IPS-18a (cell line): ENCODE results near the gene CHST9.
"Not testable (repeated sequence)": the region's sequence is repeated elsewhere in the genome, so short reads cannot be mapped to it uniquely, and the experiment has no call there.

Source experiments
- H3K27ac ChIP-seq: one replicate; pipeline ENCODE4 v1.5.1; 2013; ENCODE audit warnings: low read length
- H3K27me3 ChIP-seq: one replicate; pipeline ENCODE4 v1.6.1; 2013; ENCODE audit warnings: mild to moderate bottlenecking, low read length; ENCODE audit not compliant: control insufficient read depth, insufficient read depth
- H3K36me3 ChIP-seq: one replicate; pipeline ENCODE4 v1.6.1; 2013; ENCODE audit warnings: low read depth, low read length; ENCODE audit not compliant: control insufficient read depth
- H3K4me1 ChIP-seq: one replicate; pipeline ENCODE4 v1.6.1; 2013; ENCODE audit warnings: low read depth, low read length; ENCODE audit not compliant: control insufficient read depth
- H3K4me3 ChIP-seq: one replicate; pipeline ENCODE4 v1.5.1; 2013; ENCODE audit warnings: low read length
- H3K9ac ChIP-seq: one replicate; pipeline ENCODE4 v1.6.1; 2013; ENCODE audit warnings: mild to moderate bottlenecking, low read length, moderate library complexity
- H3K9me3 ChIP-seq: one replicate; pipeline ENCODE4 v1.6.1; 2013; ENCODE audit warnings: low read depth, low read length; ENCODE audit not compliant: control insufficient read depth

CHST9 gene

DNA sequence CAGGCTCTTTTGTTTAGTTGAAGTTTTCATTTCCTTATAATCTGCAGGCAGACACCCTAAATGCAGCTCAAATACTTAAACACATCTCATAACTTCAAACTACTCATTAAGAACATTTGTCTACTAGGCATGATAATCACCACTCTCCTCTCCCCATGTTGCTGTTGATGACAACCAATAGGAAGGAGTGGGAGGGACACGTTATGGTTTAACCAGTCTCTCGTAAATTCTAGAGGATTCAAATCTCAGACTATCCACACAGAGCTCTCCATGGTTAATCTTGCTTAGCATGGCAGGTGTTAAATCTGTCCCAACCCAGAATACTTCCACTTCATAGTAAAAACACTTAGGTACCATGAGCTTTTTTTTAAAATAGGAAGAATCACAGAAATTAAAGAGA is 192.2 kb downstream of the CHST9 start:
- no peaks in the 10 kb centered on the region for H3K36me3 ChIP-seq
- H3K27me3 ChIP-seq: no peaks in the 10 kb centered on the region
- no peaks in the 10 kb centered on the region for H3K9me3 ChIP-seq
- H3K9ac ChIP-seq: no peak overlapping the region
- H3K27ac ChIP-seq: no peak overlapping the region
- no peak overlapping the region for H3K4me3 ChIP-seq
- no peaks in the 10 kb centered on the region for H3K4me1 ChIP-seq

DNA sequence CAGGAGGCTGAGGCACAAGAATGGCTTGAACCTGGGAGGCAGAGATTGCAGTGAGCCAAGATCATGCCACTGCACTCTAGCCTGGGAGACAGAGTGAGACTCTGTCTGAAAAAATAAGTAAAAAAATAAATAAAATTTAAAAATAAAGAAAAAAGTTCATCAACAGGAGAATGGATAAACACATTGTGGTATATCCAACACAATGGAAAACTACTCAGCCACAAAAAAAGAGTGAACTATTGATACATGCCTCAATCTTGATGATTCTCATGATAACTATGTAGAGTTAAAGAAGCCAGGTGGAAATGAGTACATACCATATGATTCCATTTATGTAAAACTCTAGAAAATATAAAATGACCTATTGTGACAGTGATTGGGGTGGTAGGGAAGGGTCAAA is 195.3 kb downstream of the CHST9 start:
- no peaks in the 10 kb centered on the region for H3K9me3 ChIP-seq
- no peaks in the 10 kb centered on the region for H3K36me3 ChIP-seq
- H3K4me3 ChIP-seq: no peak overlapping the region
- H3K9ac ChIP-seq: no peak overlapping the region
- no peak overlapping the region for H3K27ac ChIP-seq
- no peaks in the 10 kb centered on the region for H3K27me3 ChIP-seq
- no peaks in the 10 kb centered on the region for H3K4me1 ChIP-seq

DNA sequence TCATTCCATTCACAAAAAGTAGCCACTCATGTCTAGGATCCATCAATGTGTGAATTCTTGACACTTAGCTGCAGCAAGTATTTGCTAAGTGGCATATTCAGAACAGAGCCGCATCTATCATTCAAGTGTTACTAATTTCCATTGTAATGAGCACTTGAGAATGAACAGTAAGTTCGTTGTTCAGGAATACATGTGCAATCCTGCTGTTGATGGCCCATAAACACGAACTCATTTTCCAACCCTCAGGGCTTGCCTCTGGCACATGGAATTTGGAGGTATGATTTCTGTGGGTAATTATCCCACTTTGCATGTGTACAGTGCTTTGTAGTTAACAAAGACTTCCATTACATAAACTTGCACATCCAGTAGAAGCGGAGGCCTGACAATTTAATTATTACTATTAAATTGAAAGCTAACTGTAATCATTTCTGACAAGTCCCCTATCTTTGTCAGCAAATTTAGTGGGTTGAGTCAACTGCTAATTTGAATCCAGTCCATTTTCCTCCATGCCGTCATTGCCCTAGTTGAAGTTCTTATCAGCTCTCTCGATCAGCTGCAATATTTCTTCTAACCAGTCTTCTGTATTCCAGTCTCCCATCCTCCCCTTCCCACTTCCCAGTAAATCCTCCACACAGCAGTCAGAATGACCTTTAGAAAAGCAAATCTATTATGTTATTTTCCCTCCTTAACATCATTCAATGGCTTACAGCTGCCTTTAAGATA is 203.6 kb downstream of the CHST9 start:
- Histone ChIP-seq H3K27me3 (no peaks in the 10 kb centered on the region), H3K4me3 (no peak overlapping the region), H3K9me3 (no peaks in the 10 kb centered on the region), H3K27ac (no peak overlapping the region), H3K4me1 (no peaks in the 10 kb centered on the region), H3K9ac (no peak overlapping the region), H3K36me3 (no peaks in the 10 kb centered on the region)

- H3K9ac ChIP-seq: no peak overlapping the region
- H3K27me3 ChIP-seq: no peaks in the 10 kb centered on the region
- H3K36me3 ChIP-seq: no peaks in the 10 kb centered on the region
- H3K4me1 ChIP-seq: no peaks in the 10 kb centered on the region
- H3K4me3 ChIP-seq: no peak overlapping the region
- no peak overlapping the region for H3K27ac ChIP-seq
- no peaks in the 10 kb centered on the region for H3K9me3 ChIP-seq
Observed at GRCh38 chr18:26978812-26979341, 206.2 kb downstream of the CHST9 start.

DNA sequence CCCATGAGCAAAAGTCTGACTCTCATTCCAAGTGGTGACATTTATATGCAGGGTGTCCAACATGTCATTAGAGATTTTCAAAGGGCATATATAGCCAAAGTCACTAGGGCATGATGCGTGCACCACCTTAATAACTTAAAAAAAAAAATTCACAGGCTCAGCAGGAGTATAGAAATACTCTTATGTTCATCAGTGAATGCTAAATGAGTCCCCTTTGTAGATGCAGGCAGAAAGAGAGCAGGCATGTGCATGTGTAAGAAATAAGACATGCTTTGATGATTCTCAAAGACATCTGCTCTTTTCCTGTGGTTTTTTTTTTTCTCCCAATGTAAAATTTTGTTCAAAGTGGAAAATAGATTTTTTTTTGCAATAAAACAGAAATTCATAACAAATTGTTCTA is 207.3 kb downstream of the CHST9 start:
- Histone ChIP-seq H3K36me3 (no peaks in the 10 kb centered on the region), H3K27ac (no peak overlapping the region), H3K9ac (no peak overlapping the region), H3K4me1 (no peaks in the 10 kb centered on the region), H3K9me3 (no peaks in the 10 kb centered on the region), H3K4me3 (no peak overlapping the region), H3K27me3 (no peaks in the 10 kb centered on the region)

- Histone ChIP-seq H3K9ac (no peak overlapping the region), H3K36me3 (no peaks in the 10 kb centered on the region), H3K4me3 (no peak overlapping the region), H3K4me1 (no peaks in the 10 kb centered on the region), H3K9me3 (no peaks in the 10 kb centered on the region), H3K27ac (no peak overlapping the region), H3K27me3 (no peaks in the 10 kb centered on the region)
Observed at GRCh38 chr18:26976206-26976605, 208.9 kb downstream of the CHST9 start.

DNA sequence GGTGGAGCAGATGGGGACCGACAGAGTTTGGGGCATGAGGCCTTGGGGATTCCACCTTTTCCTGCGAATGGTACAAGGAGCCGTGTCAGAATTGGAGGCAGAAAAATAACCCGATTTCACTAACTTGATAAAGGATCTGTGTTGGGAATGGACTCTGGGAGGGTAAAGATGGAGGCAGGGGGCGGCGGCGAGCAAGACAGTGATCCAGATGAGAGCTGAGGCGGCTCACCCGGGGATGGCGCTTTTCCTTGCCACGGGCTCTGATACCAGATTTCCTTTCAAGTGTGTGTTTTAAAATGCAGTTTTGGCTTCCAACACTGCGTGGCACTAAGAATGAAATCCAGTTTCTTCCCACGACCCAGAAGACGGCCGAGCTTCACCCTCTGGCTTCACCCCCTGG is 212.6 kb downstream of the CHST9 start:
- not testable (repeated sequence) for H3K4me1 ChIP-seq, H3K9me3 ChIP-seq, H3K36me3 ChIP-seq, H3K9ac ChIP-seq, H3K4me3 ChIP-seq, H3K27ac ChIP-seq, H3K27me3 ChIP-seq

DNA sequence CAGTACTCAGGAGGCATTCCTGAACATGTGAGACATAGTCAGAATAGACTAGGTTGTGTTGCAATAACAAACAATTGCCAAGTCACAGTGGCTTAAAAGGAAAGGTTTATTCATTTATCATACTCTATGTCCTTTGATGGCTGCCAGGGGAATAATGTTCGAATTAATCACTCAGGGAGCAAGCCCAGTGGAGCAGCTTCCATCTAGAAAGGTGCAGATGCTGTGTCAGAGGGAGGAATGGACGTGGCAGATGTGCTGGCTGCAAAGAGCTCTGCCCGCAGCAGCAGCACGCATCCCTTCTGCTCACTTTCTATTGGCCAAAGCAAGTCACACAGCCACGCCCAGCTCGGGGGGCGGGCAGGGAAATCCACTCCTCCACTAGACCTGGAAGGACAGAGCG is 213.7 kb downstream of the CHST9 start:
- Histone ChIP-seq H3K27me3 (no peaks in the 10 kb centered on the region), H3K4me3 (no peak overlapping the region), H3K9me3 (no peaks in the 10 kb centered on the region), H3K27ac (no peak overlapping the region), H3K36me3 (no peaks in the 10 kb centered on the region), H3K9ac (no peak overlapping the region), H3K4me1 (no peaks in the 10 kb centered on the region)

- Histone ChIP-seq H3K4me1 (no peaks in the 10 kb centered on the region), H3K36me3 (no peaks in the 10 kb centered on the region), H3K27me3 (no peaks in the 10 kb centered on the region), H3K4me3 (no peak overlapping the region), H3K9me3 (no peaks in the 10 kb centered on the region), H3K27ac (no peak overlapping the region), H3K9ac (no peak overlapping the region)
Observed at GRCh38 chr18:26970637-26971036, 214.5 kb downstream of the CHST9 start.

- H3K27ac ChIP-seq: no peak overlapping the region
- H3K9me3 ChIP-seq: no peaks in the 10 kb centered on the region
- no peaks in the 10 kb centered on the region for H3K4me1 ChIP-seq
- H3K4me3 ChIP-seq: no peak overlapping the region
- H3K9ac ChIP-seq: no peak overlapping the region
- H3K36me3 ChIP-seq: no peaks in the 10 kb centered on the region
- no peaks in the 10 kb centered on the region for H3K27me3 ChIP-seq
Observed at GRCh38 chr18:26965206-26965605, 219.9 kb downstream of the CHST9 start.

- Histone ChIP-seq H3K4me3 (no peak overlapping the region), H3K4me1 (no peaks in the 10 kb centered on the region), H3K9ac (no peak overlapping the region), H3K27me3 (no peaks in the 10 kb centered on the region), H3K27ac (no peak overlapping the region), H3K36me3 (no peaks in the 10 kb centered on the region), H3K9me3 (no peaks in the 10 kb centered on the region)
Observed at GRCh38 chr18:26963292-26963691, 221.8 kb downstream of the CHST9 start.

- no peak overlapping the region for H3K27ac ChIP-seq
- H3K4me1 ChIP-seq: peaks cover 9% of the 10 kb centered on the region
- H3K4me3 ChIP-seq: no peak overlapping the region
- no peaks in the 10 kb centered on the region for H3K36me3 ChIP-seq
- no peaks in the 10 kb centered on the region for H3K9me3 ChIP-seq
- no peak overlapping the region for H3K9ac ChIP-seq
- no peaks in the 10 kb centered on the region for H3K27me3 ChIP-seq
Observed at GRCh38 chr18:26961839-26962238, 223.3 kb downstream of the CHST9 start.
